MCF 10A (cell line): ENCODE data around the gene TM6SF1. TPM values are rescaled to one million over a fixed set of nuclear protein-coding genes. Genes with fewer than 3 reads are reported as not detected.
A peak's percentile ranks its signal among the peaks of the same experiment; 100 is the strongest.

Experiments used
- BruUV-seq: library from RNA; stranded (reverse); fragments of 400-500 nt; replicated peaks from 2 replicates; lab custom pipeline; 2021; lab: Mats Ljungman, UMichigan
- CTCF ChIA-PET: fragments of 300-600 bp; sonication (Branson Sonifier 250); formaldehyde crosslinking; extraction: SDS; loops from one replicate; lab custom pipeline; 2021; ENCODE audit warnings: antibody characterized with exemption, inconsistent platforms; lab: Yijun Ruan, JAX
- POLR2A ChIA-PET: fragments of 300-600, 350-650 bp; sonication (Branson Sonifier 250); formaldehyde crosslinking; extraction: SDS; loops from one replicate; lab custom pipeline; 2020; ENCODE audit warnings: antibody characterized with exemption, inconsistent platforms; lab: Yijun Ruan, JAX
- DNase-seq: peaks from one replicate; pipeline ENCODE4 v3.0.0-alpha.2; 2018; ENCODE audit not compliant: unreplicated experiment
- H3K27ac Mint-ChIP-seq: one replicate; pipeline ENCODE4 v1.8.0; 2022; ENCODE audit warnings: mild to moderate bottlenecking, low read depth, mixed read lengths; ENCODE audit not compliant: unreplicated experiment
- H3K27me3 Mint-ChIP-seq: one replicate; pipeline ENCODE4 v1.8.0; 2022; ENCODE audit warnings: mixed read lengths; ENCODE audit not compliant: insufficient read depth, unreplicated experiment
- H3K36me3 Mint-ChIP-seq: one replicate; pipeline ENCODE4 v1.8.0; 2022; ENCODE audit warnings: mild to moderate bottlenecking, moderate library complexity, mixed read lengths; ENCODE audit not compliant: insufficient read depth, unreplicated experiment
- H3K4me1 Mint-ChIP-seq: one replicate; pipeline ENCODE4 v1.8.0; 2022; ENCODE audit warnings: mixed read lengths; ENCODE audit not compliant: insufficient read depth, unreplicated experiment
- H3K4me3 Mint-ChIP-seq: one replicate; pipeline ENCODE4 v1.8.0; 2022; ENCODE audit warnings: mild to moderate bottlenecking, moderate library complexity, mixed read lengths; ENCODE audit not compliant: unreplicated experiment
- H3K9me3 Mint-ChIP-seq: one replicate; pipeline ENCODE4 v1.8.0; 2022; ENCODE audit warnings: mixed read lengths; ENCODE audit not compliant: unreplicated experiment
- CTCF ChIP-seq: fragments of 200-600 bp; IDR thresholded peaks from one replicate; pipeline ENCODE4 v1.8.0; 2022; ENCODE audit warnings: antibody characterized with exemption, mild to moderate bottlenecking; ENCODE audit not compliant: unreplicated experiment
- intact Hi-C: fragments of 100-400 bp; cut with micrococcal nuclease; formaldehyde crosslinking; loops from 2 replicates; pipeline ENCODE4 v1.14.1; 2022
- total RNA-seq: library from RNA; stranded (reverse); gene quantifications from 2 replicates; pipeline ENCODE4 v1.2.3, GENCODE V29; 2022

TM6SF1 gene
- total RNA-seq, 1 experiment from 2014 or later = not detected

DNA sequence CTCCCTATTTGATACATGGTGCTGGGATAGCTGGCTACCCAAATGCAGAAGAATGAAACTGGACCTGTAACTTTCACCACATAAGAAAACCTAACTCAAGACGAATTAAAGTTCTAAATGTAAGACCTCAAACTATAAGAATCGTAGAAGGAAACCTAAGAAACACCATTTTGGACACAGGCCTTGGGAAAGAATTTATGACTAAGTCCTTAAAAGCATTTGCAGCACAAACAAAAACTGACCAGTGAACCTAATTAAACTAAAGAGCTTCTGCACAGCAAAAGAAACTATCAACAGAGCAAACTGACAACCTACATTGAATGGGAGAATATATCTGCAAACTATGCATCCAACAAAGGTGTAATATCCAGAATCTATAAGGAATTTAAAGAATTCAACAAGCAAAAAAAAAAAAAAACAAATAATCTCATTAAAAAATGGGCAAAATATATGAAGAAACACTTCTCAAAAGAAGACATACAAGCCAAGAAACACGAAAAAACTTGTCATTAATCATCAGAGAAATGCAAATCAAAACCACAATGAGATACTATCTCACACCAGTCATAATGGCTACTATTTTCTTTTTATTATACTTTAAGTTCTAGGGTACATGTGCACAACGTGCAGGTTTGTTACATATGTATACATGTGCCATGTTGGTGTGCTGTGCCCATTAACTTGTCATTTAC lies 63.2 kb downstream of the TM6SF1 start:
- no peaks in the 10 kb centered on the region for H3K27me3 Mint-ChIP-seq
- peaks cover 6% of the 10 kb centered on the region for H3K4me1 Mint-ChIP-seq
- ChIA-PET CTCF (interaction anchor here (1.1 kb wide), 1 partner anchor 78 kb away, joined by 3 read pairs; no protein-coding TSS in a partner anchor), POLR2A (no interaction called here)
- no peak for DNase-seq
- BruUV-seq = no TSS peak
- H3K9me3 Mint-ChIP-seq = peaks cover 16% of the 10 kb centered on the region
- H3K4me3 Mint-ChIP-seq = no peak overlapping the region
- intact Hi-C loops = no loop called here
- no peak overlapping the region for H3K27ac Mint-ChIP-seq
- TF ChIP-seq CTCF = no peak
- no peaks in the 10 kb centered on the region for H3K36me3 Mint-ChIP-seq

DNA sequence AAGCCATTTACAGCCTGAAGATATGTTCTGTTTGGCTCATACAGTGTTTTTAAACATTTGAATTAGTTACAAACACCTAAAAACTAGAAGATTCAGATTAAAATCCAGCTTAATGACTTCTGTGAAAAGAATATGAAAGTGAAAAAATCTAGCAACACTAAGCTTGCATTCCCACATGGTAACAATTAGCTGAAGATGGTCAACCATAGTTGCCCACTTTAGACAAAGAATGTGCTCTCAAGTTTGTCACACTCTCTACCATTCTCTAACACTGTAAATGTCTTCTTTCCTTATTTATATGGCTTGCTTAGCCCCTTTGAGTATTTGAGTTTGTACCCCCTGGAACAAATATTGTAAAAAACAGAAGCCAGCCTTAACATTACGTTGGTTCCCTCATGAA lies 67.4 kb downstream of the TM6SF1 start:
- intact Hi-C loops = no loop called here
- TF ChIP-seq CTCF = no peak
- no TSS peak for BruUV-seq
- Mint-ChIP-seq H3K4me1 (peaks cover 6% of the 10 kb centered on the region), H3K27ac (no peak overlapping the region), H3K27me3 (no peaks in the 10 kb centered on the region), H3K36me3 (no peaks in the 10 kb centered on the region), H3K4me3 (no peak overlapping the region), H3K9me3 (no peaks in the 10 kb centered on the region)
- POLR2A ChIA-PET = no interaction called here
- no peak for DNase-seq
- CTCF ChIA-PET = interaction anchor here (0.6 kb wide), 1 partner anchor 172 kb away, joined by 3 read pairs; no protein-coding TSS in a partner anchor

DNA sequence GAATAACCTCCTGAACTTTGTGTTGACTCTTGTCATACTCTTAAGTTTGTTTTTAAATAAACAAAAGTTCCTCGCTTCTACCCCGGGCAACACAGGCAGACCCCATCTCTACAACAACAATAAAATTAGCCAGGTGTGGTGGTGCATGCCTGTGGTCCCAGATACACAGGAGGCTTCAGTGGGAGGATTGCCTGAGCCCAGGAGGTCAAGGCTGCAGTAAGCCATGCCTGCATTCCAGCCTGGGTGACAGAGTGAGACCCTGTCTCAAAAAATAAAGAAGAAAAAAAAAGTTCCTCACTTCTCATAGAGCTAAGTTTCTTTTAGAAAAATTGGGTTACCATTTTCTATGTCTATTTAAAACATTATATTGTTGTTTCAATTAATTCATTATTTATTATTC lies 70.9 kb downstream of the TM6SF1 start:
- intact Hi-C loops = no loop called here
- Mint-ChIP-seq H3K36me3 (no peaks in the 10 kb centered on the region), H3K27me3 (no peaks in the 10 kb centered on the region), H3K9me3 (no peaks in the 10 kb centered on the region), H3K27ac (peak overlapping the region; percentile 65), H3K4me3 (no peak overlapping the region), H3K4me1 (no peaks in the 10 kb centered on the region)
- ChIA-PET CTCF (interaction anchor here (0.6 kb wide), 1 partner anchor 11 kb away, joined by 3 read pairs; no protein-coding TSS in a partner anchor), POLR2A (interaction anchor here (1.1 to 1.4 kb wide), 2 partner anchors 14 to 28 kb away, joined by 3 read pairs; no protein-coding TSS in a partner anchor)
- DNase-seq = no peak
- BruUV-seq = no TSS peak
- TF ChIP-seq CTCF = no peak

DNA sequence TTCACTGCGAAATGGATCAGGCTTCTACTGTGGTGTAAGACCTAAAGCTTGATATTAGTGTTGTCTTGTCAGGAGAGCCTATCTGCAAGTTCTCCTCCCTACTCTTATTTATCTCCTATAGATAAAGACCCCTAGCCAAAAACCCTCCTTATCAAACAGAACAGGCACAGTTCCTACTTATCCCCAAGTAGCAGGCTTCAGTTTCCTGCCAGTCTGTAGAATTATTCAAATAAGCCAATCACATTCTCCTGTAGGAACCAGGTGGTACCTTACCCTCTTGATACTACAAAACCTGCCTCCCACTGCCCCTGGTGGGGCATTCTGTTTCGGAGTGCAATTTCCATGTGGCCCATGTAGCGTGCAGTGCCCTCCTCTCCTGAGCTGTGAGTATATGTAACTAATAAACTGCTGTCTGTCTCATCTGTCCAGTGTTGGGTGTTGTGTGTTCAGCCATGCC lies 71.5 kb downstream of the TM6SF1 start:
- intact Hi-C loops = no loop called here
- H3K27me3 Mint-ChIP-seq = no peaks in the 10 kb centered on the region
- BruUV-seq = no TSS peak
- no peak for DNase-seq
- ChIA-PET CTCF (interaction anchor here (0.6 kb wide), 1 partner anchor 11 kb away, joined by 3 read pairs; no protein-coding TSS in a partner anchor), POLR2A (interaction anchor here (0.5 to 1.4 kb wide), 2 partner anchors 27 to 156 kb away, joined by 3 read pairs; no protein-coding TSS in a partner anchor)
- H3K27ac Mint-ChIP-seq = peak overlapping the region; percentile 65
- TF ChIP-seq CTCF = no peak
- no peaks in the 10 kb centered on the region for H3K36me3 Mint-ChIP-seq
- H3K4me1 Mint-ChIP-seq = no peaks in the 10 kb centered on the region
- no peaks in the 10 kb centered on the region for H3K9me3 Mint-ChIP-seq
- no peak overlapping the region for H3K4me3 Mint-ChIP-seq
